H9 (cell line): ENCODE data around the gene TTC33. TPM values are rescaled to one million over a fixed set of nuclear protein-coding genes. Genes with fewer than 3 reads are reported as not detected.

ENCODE experiments used
- DNase-seq: peaks from one replicate; pipeline ENCODE4 v3.0.0-alpha.2; 2017
- H2AFZ ChIP-seq: one replicate; pipeline ENCODE4 v1.6.1; 2013; ENCODE audit warnings: mild to moderate bottlenecking, low read length, control low read depth, moderate library complexity
- H2AK5ac ChIP-seq: 2 replicates; pipeline ENCODE4 v1.6.1; 2013; ENCODE audit warnings: low read length, control low read depth, mixed read lengths; ENCODE audit not compliant: insufficient read length
- H2BK120ac ChIP-seq: one replicate; pipeline ENCODE4 v1.6.1; 2013; ENCODE audit warnings: low read depth, mild to moderate bottlenecking, low read length, control low read depth, inconsistent platforms; ENCODE audit not compliant: poor library complexity, severe bottlenecking
- H2BK12ac ChIP-seq: 2 replicates; pipeline ENCODE4 v1.6.1; 2013; ENCODE audit warnings: low read length, control low read depth, mixed read lengths, low read depth; ENCODE audit not compliant: insufficient read length
- H2BK15ac ChIP-seq: 2 replicates; pipeline ENCODE4 v1.6.1; 2013; ENCODE audit warnings: low read depth, low read length, control low read depth
- H2BK20ac ChIP-seq: one replicate; pipeline ENCODE4 v1.6.1; 2013; ENCODE audit warnings: low read depth, mild to moderate bottlenecking, low read length, control low read depth, inconsistent platforms; ENCODE audit not compliant: poor library complexity, severe bottlenecking
- H2BK5ac ChIP-seq: 2 replicates; pipeline ENCODE4 v1.6.1; 2013; ENCODE audit warnings: low read length, control low read depth, mixed read lengths; ENCODE audit not compliant: insufficient read length
- H3K14ac ChIP-seq: 2 replicates; pipeline ENCODE4 v1.6.1; 2013; ENCODE audit warnings: low read length, control low read depth; ENCODE audit not compliant: insufficient read depth
- H3K18ac ChIP-seq: 2 replicates; pipeline ENCODE4 v1.6.1; 2013; ENCODE audit warnings: low read depth, mild to moderate bottlenecking, mixed read lengths, low read length, control low read depth; ENCODE audit not compliant: insufficient read length
- H3K23ac ChIP-seq: 2 replicates; pipeline ENCODE4 v1.6.1; 2013; ENCODE audit warnings: low read length, control low read depth, mixed read lengths, low read depth; ENCODE audit not compliant: insufficient read length
- H3K23me2 ChIP-seq: 2 replicates; pipeline ENCODE4 v1.6.1; 2013; ENCODE audit warnings: low read depth, mild to moderate bottlenecking, mixed read lengths, low read length, control low read depth; ENCODE audit not compliant: insufficient read length, poor library complexity, severe bottlenecking
- H3K27ac ChIP-seq: 2 replicates; pipeline ENCODE4 v1.5.1; 2013; ENCODE audit warnings: low read length, control low read depth, mixed read lengths, low read depth; ENCODE audit not compliant: insufficient read length
- H3K27me3 ChIP-seq: 2 replicates; pipeline ENCODE4 v1.6.1; 2013; ENCODE audit warnings: low read length, control low read depth, inconsistent platforms; ENCODE audit not compliant: insufficient read depth
- H3K4ac ChIP-seq: 2 replicates; pipeline ENCODE4 v1.6.1; 2013; ENCODE audit warnings: low read depth, mild to moderate bottlenecking, control low read depth, inconsistent platforms, low read length, moderate library complexity
- H3K4me1 ChIP-seq: 2 replicates; pipeline ENCODE4 v1.6.1; 2013; ENCODE audit warnings: low read length, control low read depth, inconsistent platforms; ENCODE audit not compliant: insufficient read depth
- H3K4me2 ChIP-seq: 2 replicates; pipeline ENCODE4 v1.6.1; 2013; ENCODE audit warnings: low read length, control low read depth, mixed read lengths; ENCODE audit not compliant: insufficient read length, insufficient read depth
- H3K56ac ChIP-seq: 2 replicates; pipeline ENCODE4 v1.6.1; 2013; ENCODE audit warnings: low read depth, mild to moderate bottlenecking, mixed read lengths, low read length, control low read depth; ENCODE audit not compliant: insufficient read length
- H3K79me1 ChIP-seq: 2 replicates; pipeline ENCODE4 v1.6.1; 2013; ENCODE audit warnings: low read depth, mild to moderate bottlenecking, moderate library complexity, low read length, control low read depth, inconsistent platforms; ENCODE audit not compliant: insufficient read depth, poor library complexity, severe bottlenecking
- H3K79me2 ChIP-seq: 2 replicates; pipeline ENCODE4 v1.6.1; 2013; ENCODE audit warnings: low read length, control low read depth, inconsistent platforms; ENCODE audit not compliant: insufficient read depth
- H3K9ac ChIP-seq: 2 replicates; pipeline ENCODE4 v1.6.1; 2013; ENCODE audit warnings: low read length, control low read depth, mixed read lengths; ENCODE audit not compliant: insufficient read length; ENCODE audit errors: extremely low read depth
- H3K9me3 ChIP-seq: one replicate; pipeline ENCODE4 v1.6.1; 2013; ENCODE audit warnings: low read depth, low read length, inconsistent platforms; ENCODE audit not compliant: control insufficient read depth
- H3T11ph ChIP-seq: one replicate; pipeline ENCODE4 v1.6.1; 2013; ENCODE audit warnings: mild to moderate bottlenecking, low read length, control low read depth, inconsistent platforms
- H4K20me1 ChIP-seq: one replicate; pipeline ENCODE4 v1.6.1; 2013; ENCODE audit not compliant: control insufficient read depth, insufficient read length, insufficient read depth
- H4K5ac ChIP-seq: 2 replicates; pipeline ENCODE4 v1.6.1; 2013; ENCODE audit warnings: low read depth, mild to moderate bottlenecking, mixed read lengths, low read length, control low read depth; ENCODE audit not compliant: insufficient read length
- H4K8ac ChIP-seq: replicated peaks from 2 replicates; pipeline ENCODE4 v1.6.1; 2013; ENCODE audit warnings: low read length, control low read depth, mixed read lengths, low read depth; ENCODE audit not compliant: insufficient read length
- H4K91ac ChIP-seq: 2 replicates; pipeline ENCODE4 v1.6.1; 2013; ENCODE audit warnings: low read depth, mild to moderate bottlenecking, moderate library complexity, mixed read lengths, low read length, control low read depth; ENCODE audit not compliant: insufficient read length
- H3K27ac Mint-ChIP-seq, 3 experiments: 2 replicates in 2 of 3; 3 replicates in 1 of 3; pipeline ENCODE4 v1.8.0; 2020 to 2021; ENCODE audit warnings: mixed read lengths in 3 of 3, mild to moderate bottlenecking in 1 of 3, moderate library complexity in 1 of 3
- H3K27me3 Mint-ChIP-seq: 2 replicates; pipeline ENCODE4 v1.8.0; 2021; ENCODE audit warnings: low read depth, mild to moderate bottlenecking, moderate library complexity, mixed read lengths
- H3K36me3 Mint-ChIP-seq, 3 experiments: 2 replicates in 2 of 3; 3 replicates in 1 of 3; pipeline ENCODE4 v1.8.0; 2020 to 2021; ENCODE audit warnings: low read depth in 3 of 3, mixed read lengths in 3 of 3; ENCODE audit not compliant: insufficient read depth in 1 of 3
- H3K4me1 Mint-ChIP-seq, 2 experiments: 2 replicates each; pipeline ENCODE4 v1.8.0; 2020; ENCODE audit warnings: mixed read lengths in 2 of 2
- H3K4me3 Mint-ChIP-seq, 2 experiments: 2 replicates in 1 of 2; 3 replicates in 1 of 2; pipeline ENCODE4 v1.8.0; 2020 to 2021; ENCODE audit warnings: mild to moderate bottlenecking in 2 of 2, mixed read lengths in 2 of 2, moderate library complexity in 1 of 2
- H3K9me3 Mint-ChIP-seq, 2 experiments: 2 replicates in 1 of 2; 3 replicates in 1 of 2; pipeline ENCODE4 v1.8.0; 2020; ENCODE audit warnings: mild to moderate bottlenecking in 2 of 2, mixed read lengths in 2 of 2, moderate library complexity in 1 of 2
- WGBS: extraction: QIAGEN DNeasy Blood & Tissue Kit; methylation state at CpG from one replicate; pipeline ENCODE4 v1.1.7; 2013; ENCODE audit warnings: missing lambda C conversion rate, low lambda C conversion rate, mixed read lengths; ENCODE audit not compliant: insufficient read length; ENCODE audit errors: extremely low coverage; 5-methylcytosine and 5-hydroxymethylcytosine counted together
- total RNA-seq: library from RNA; stranded (reverse); gene quantifications from 2 replicates; pipeline ENCODE4 v1.2.1, GENCODE V29; 2021
- TF ChIP-seq, protein P1 (sequence below): fragments of 200-600 bp; sonication (generic); conservative IDR thresholded peaks from 3 replicates; pipeline ENCODE4 v1.8.0; 2021; ENCODE audit warnings: antibody characterized with exemption, mild to moderate bottlenecking

Gene TTC33
- total RNA-seq, 1 experiment from 2014 or later: 7.3 TPM

- Histone ChIP-seq H3T11ph (no peak overlapping the region), H3K23ac (no peak overlapping the region), H2AK5ac (no peak overlapping the region), H3K18ac (no peak overlapping the region), H4K8ac (no peak overlapping the region), H3K14ac (no peak overlapping the region), H4K91ac (no peak overlapping the region), H3K27me3 (no peaks in the 10 kb centered on the region), H2BK5ac (no peak overlapping the region), H3K4ac (no peak overlapping the region), H2BK15ac (no peak overlapping the region), H4K20me1 (no peaks in the 10 kb centered on the region), H3K79me1 (no peaks in the 10 kb centered on the region), H3K9ac (no peak overlapping the region), H2AFZ (no peak overlapping the region), H3K9me3 (no peaks in the 10 kb centered on the region), H3K23me2 (no peaks in the 10 kb centered on the region), H2BK20ac (no peak overlapping the region), H3K56ac (no peak overlapping the region), H4K5ac (no peak overlapping the region), H3K27ac (no peak overlapping the region), H3K4me1 (no peaks in the 10 kb centered on the region), H3K4me2 (no peak overlapping the region), H3K79me2 (no peaks in the 10 kb centered on the region), H2BK12ac (no peak overlapping the region), H2BK120ac (no peak overlapping the region)
- DNase-seq: no peak
- Mint-ChIP-seq H3K4me1 (peaks cover 9% of the 10 kb centered on the region in 2 experiments), H3K27me3 (no peaks in the 10 kb centered on the region; the same call in 1 of the 2 replicates), H3K36me3 (peaks cover 0 to 2% (median 0%) of the 10 kb centered on the region in 3 experiments; a peak in 1 of 7 replicates), H3K4me3 (no peak overlapping the region), H3K9me3 (peaks cover 0 to 4% of the 10 kb centered on the region in 2 experiments; a peak in 1 of 5 replicates), H3K27ac (no peak overlapping the region; a peak in 1 of 7 replicates)
- TF ChIP-seq, protein P1, sequence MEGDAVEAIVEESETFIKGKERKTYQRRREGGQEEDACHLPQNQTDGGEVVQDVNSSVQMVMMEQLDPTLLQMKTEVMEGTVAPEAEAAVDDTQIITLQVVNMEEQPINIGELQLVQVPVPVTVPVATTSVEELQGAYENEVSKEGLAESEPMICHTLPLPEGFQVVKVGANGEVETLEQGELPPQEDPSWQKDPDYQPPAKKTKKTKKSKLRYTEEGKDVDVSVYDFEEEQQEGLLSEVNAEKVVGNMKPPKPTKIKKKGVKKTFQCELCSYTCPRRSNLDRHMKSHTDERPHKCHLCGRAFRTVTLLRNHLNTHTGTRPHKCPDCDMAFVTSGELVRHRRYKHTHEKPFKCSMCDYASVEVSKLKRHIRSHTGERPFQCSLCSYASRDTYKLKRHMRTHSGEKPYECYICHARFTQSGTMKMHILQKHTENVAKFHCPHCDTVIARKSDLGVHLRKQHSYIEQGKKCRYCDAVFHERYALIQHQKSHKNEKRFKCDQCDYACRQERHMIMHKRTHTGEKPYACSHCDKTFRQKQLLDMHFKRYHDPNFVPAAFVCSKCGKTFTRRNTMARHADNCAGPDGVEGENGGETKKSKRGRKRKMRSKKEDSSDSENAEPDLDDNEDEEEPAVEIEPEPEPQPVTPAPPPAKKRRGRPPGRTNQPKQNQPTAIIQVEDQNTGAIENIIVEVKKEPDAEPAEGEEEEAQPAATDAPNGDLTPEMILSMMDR: no peak
- no CpG with 5 or more reads among the region's 8 CpGs for WGBS
These were observed 204.0 kb downstream of the TTC33 start for GRCh38 chr5:40551496-40552491.
